ENCODE results near the gene ANKRD18B.
"Not testable (repeated sequence)": the region's sequence is repeated elsewhere in the genome, so short reads cannot be mapped to it uniquely, and the experiment has no call there.

ANKRD18B gene

GRCh38 chr9:33517373-33517772 is 6.7 kb upstream of the ANKRD18B start:
- Mint-ChIP-seq H3K4me1 (no peaks in the 10 kb centered on the region), H3K4me3 (no peak overlapping the region), H3K27me3 (peaks cover 26% of the 10 kb centered on the region), H3K27ac (no peak overlapping the region), H3K9me3 (peaks cover 0 to 12% of the 10 kb centered on the region in 2 donors)
- no peak for DNase-seq
- ATAC-seq = no peak

- peaks cover 33% of the 10 kb centered on the region for H3K27me3 Mint-ChIP-seq
- ATAC-seq, H3K4me1 Mint-ChIP-seq, DNase-seq, H3K4me3 Mint-ChIP-seq, H3K27ac Mint-ChIP-seq: not testable (repeated sequence)
- H3K9me3 Mint-ChIP-seq = peaks cover 0 to 12% of the 10 kb centered on the region in 2 donors
Measured at GRCh38 chr9:33517934-33518577, 6.0 kb upstream of the ANKRD18B start.

- ATAC-seq, H3K9me3 Mint-ChIP-seq, H3K4me3 Mint-ChIP-seq, H3K27ac Mint-ChIP-seq, DNase-seq: not testable (repeated sequence)
- H3K4me1 Mint-ChIP-seq = peaks cover 12% of the 10 kb centered on the region
- H3K27me3 Mint-ChIP-seq = peaks cover 59% of the 10 kb centered on the region
Measured at GRCh38 chr9:33521861-33522260, 2.2 kb upstream of the ANKRD18B start.

- Mint-ChIP-seq H3K4me1 (peaks cover 12% of the 10 kb centered on the region), H3K27ac (peak overlapping the region; percentile 86 to 90), H3K4me3 (peak overlapping the region; percentile 90 to 91), H3K9me3 (no peaks in the 10 kb centered on the region), H3K27me3 (peaks cover 68% of the 10 kb centered on the region)
- DNase-seq = no peak
- ATAC-seq = peak; percentile 33
Measured at GRCh38 chr9:33524306-33524947, 376 bp downstream of the ANKRD18B start.

- not testable (repeated sequence) for H3K27ac Mint-ChIP-seq, DNase-seq, ATAC-seq, H3K9me3 Mint-ChIP-seq, H3K4me3 Mint-ChIP-seq
- peaks cover 12% of the 10 kb centered on the region for H3K4me1 Mint-ChIP-seq
- H3K27me3 Mint-ChIP-seq = peaks cover 60% of the 10 kb centered on the region
Measured at GRCh38 chr9:33528069-33528468, 4.0 kb downstream of the ANKRD18B start.

GRCh38 chr9:33533958-33534357 is 9.9 kb downstream of the ANKRD18B start:
- not testable (repeated sequence) for H3K9me3 Mint-ChIP-seq, H3K27ac Mint-ChIP-seq, H3K4me1 Mint-ChIP-seq, H3K4me3 Mint-ChIP-seq, ATAC-seq, DNase-seq
- peaks cover 28% of the 10 kb centered on the region for H3K27me3 Mint-ChIP-seq

GRCh38 chr9:33535541-33535940 is 11.5 kb downstream of the ANKRD18B start:
- ATAC-seq (no peak), DNase-seq (no peak)
- no peak overlapping the region for H3K4me3 Mint-ChIP-seq
- no peak overlapping the region for H3K27ac Mint-ChIP-seq
- no peaks in the 10 kb centered on the region for H3K9me3 Mint-ChIP-seq
- H3K27me3 Mint-ChIP-seq = peaks cover 13% of the 10 kb centered on the region
- H3K4me1 Mint-ChIP-seq = no peaks in the 10 kb centered on the region

GRCh38 chr9:33543463-33543862 is 19.4 kb downstream of the ANKRD18B start:
- peaks cover 27% of the 10 kb centered on the region for H3K27me3 Mint-ChIP-seq

GRCh38 chr9:33545715-33546114 is 21.7 kb downstream of the ANKRD18B start:
- not testable (repeated sequence) for H3K4me1 Mint-ChIP-seq, H3K9me3 Mint-ChIP-seq, ATAC-seq, DNase-seq, H3K27ac Mint-ChIP-seq, H3K4me3 Mint-ChIP-seq
- H3K27me3 Mint-ChIP-seq = peaks cover 30% of the 10 kb centered on the region

More at GRCh38 chr9:33543463-33543862, 19.4 kb downstream of the ANKRD18B start:
- H3K9me3 Mint-ChIP-seq, H3K27ac Mint-ChIP-seq, H3K4me3 Mint-ChIP-seq, H3K4me1 Mint-ChIP-seq, ATAC-seq, DNase-seq: not testable (repeated sequence)

- not testable (repeated sequence) for H3K4me1 Mint-ChIP-seq, H3K4me3 Mint-ChIP-seq, H3K27ac Mint-ChIP-seq, ATAC-seq, DNase-seq, H3K9me3 Mint-ChIP-seq
- H3K27me3 Mint-ChIP-seq = peaks cover 30% of the 10 kb centered on the region
Measured at GRCh38 chr9:33548816-33549215, 24.8 kb downstream of the ANKRD18B start.

- not testable (repeated sequence) for H3K4me1 Mint-ChIP-seq, ATAC-seq, H3K9me3 Mint-ChIP-seq, H3K4me3 Mint-ChIP-seq, DNase-seq, H3K27ac Mint-ChIP-seq
- H3K27me3 Mint-ChIP-seq = peaks cover 30% of the 10 kb centered on the region
Measured at GRCh38 chr9:33549418-33549817, 25.4 kb downstream of the ANKRD18B start.

GRCh38 chr9:33551183-33551582 is 27.1 kb downstream of the ANKRD18B start:
- H3K27me3 Mint-ChIP-seq = peaks cover 22% of the 10 kb centered on the region
- DNase-seq, H3K4me1 Mint-ChIP-seq, ATAC-seq, H3K27ac Mint-ChIP-seq, H3K4me3 Mint-ChIP-seq, H3K9me3 Mint-ChIP-seq: not testable (repeated sequence)

GRCh38 chr9:33552315-33552725 is 28.3 kb downstream of the ANKRD18B start:
- not testable (repeated sequence) for H3K27ac Mint-ChIP-seq, DNase-seq, H3K4me1 Mint-ChIP-seq, H3K4me3 Mint-ChIP-seq, H3K9me3 Mint-ChIP-seq
- peak; percentile 52 for ATAC-seq
- H3K27me3 Mint-ChIP-seq = peaks cover 15% of the 10 kb centered on the region

- H3K4me3 Mint-ChIP-seq, H3K9me3 Mint-ChIP-seq, DNase-seq, H3K4me1 Mint-ChIP-seq, ATAC-seq, H3K27me3 Mint-ChIP-seq: not testable (repeated sequence)
- peak overlapping the region in 1 of 2 donors; percentile 31 for H3K27ac Mint-ChIP-seq
Measured at GRCh38 chr9:33560217-33560616, 36.2 kb downstream of the ANKRD18B start.

- not testable (repeated sequence) for H3K27ac Mint-ChIP-seq, H3K9me3 Mint-ChIP-seq, H3K4me1 Mint-ChIP-seq, ATAC-seq, H3K4me3 Mint-ChIP-seq, DNase-seq, H3K27me3 Mint-ChIP-seq
Measured at GRCh38 chr9:33562196-33562595, 38.1 kb downstream of the ANKRD18B start.

- H3K4me1 Mint-ChIP-seq, H3K4me3 Mint-ChIP-seq, DNase-seq, H3K27ac Mint-ChIP-seq, H3K9me3 Mint-ChIP-seq, H3K27me3 Mint-ChIP-seq, ATAC-seq: not testable (repeated sequence)
Measured at GRCh38 chr9:33567776-33568175, 43.7 kb downstream of the ANKRD18B start.
